GM12891 (cell line): ENCODE results near the gene B4GALT5.

Experiments
- PAX5 ChIP-seq: IDR thresholded peaks from 2 replicates; pipeline ENCODE4 v1.6.1; 2011; ENCODE audit warnings: low read length, moderate library complexity, mild to moderate bottlenecking; ENCODE audit not compliant: insufficient read depth, severe bottlenecking
- POLR2A ChIP-seq: IDR thresholded peaks from 2 replicates; pipeline ENCODE4 v1.6.1; 2011; ENCODE audit warnings: low read depth, low read length, control low read depth
- POLR2AphosphoS5 ChIP-seq: IDR thresholded peaks from 2 replicates; pipeline ENCODE4 v1.6.1; 2011; ENCODE audit warnings: low read depth, low read length, control low read depth
- TAF1 ChIP-seq: IDR thresholded peaks from 2 replicates; pipeline ENCODE4 v1.6.1; 2011; ENCODE audit warnings: low read depth, low read length, control low read depth

DNA sequence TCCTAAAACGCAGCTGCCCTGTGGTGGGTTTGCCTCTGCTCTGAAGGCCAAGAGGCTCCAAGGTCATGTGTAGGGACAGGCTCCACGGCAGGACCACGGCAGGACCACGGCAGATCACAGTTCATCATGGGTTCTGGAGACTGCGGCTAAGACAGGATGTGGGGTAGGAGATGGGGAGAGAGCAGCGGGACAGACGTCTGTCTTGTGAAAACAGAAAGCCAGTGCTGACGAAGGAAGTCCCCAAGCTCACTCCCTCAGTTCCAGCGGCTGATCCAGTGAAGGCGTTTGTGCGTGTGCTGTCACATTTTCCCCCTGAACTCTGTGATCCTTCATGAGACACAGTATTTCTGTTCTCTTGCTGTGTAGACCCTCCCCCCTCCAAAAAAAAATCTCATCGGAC is 77.8 kb downstream of the B4GALT5 start:
- TF ChIP-seq POLR2AphosphoS5 (no peak), POLR2A (no peak), PAX5 (no peak), TAF1 (no peak)
